ENCODE measurements around the gene CRADD. TPM values are rescaled to one million over a fixed set of nuclear protein-coding genes. Genes with fewer than 3 reads are reported as not detected.

CRADD gene
- total and polyA plus RNA-seq, 5 experiments from 2014 or later, result 9.9 to 13.7 (median 13.0) TPM

GRCh38 chr12:93759512-93760081 lies 82.4 kb downstream of the CRADD start:
- Mint-ChIP-seq H3K36me3 (peaks cover 0 to 5% (median 3%) of the 10 kb centered on the region in 3 donors), H3K4me1 (peaks cover 6 to 19% (median 16%) of the 10 kb centered on the region in 4 donors), H3K4me3 (peak overlapping the region in 1 of 10 donors; percentile 1), H3K9me3 (peaks cover 0 to 6% (median 0%) of the 10 kb centered on the region in 9 donors), H3K27ac (peak overlapping the region in 3 of 10 donors; percentile 12 to 51 (median 42)), H3K27me3 (no peaks in the 10 kb centered on the region)
- no peak for DNase-seq
- ATAC-seq, result no peak
- POLR2A ChIA-PET, result no interaction called here

DNA sequence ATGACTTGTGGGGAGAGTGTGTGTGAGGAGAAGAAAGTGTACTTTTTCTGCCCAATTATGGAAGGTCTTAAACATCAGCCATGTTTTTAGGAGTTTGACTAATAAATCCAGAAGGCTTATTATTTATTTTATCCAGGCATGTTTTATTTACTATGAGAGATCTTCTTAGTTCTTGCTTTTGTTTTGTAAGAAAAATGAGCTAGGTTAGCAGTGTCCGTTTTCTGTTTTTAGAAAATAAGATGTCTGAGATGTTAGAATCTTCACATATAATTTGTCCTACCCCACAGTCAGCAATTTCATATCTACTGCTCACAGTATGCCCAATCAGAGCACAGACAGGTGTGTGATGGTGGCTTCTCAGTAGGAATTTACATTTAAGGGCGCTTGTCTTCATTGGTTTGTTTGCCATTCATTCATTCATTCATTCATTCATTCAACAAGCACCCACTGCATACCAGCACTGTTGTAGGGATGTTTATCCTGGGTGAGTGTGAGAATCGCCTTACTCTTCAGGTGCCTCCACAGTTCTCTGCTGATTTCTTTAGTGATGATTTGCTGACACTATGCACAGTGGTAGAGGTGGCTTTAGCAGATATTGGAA lies 83.2 kb downstream of the CRADD start:
- no peak overlapping the region for H3K4me3 Mint-ChIP-seq
- no peaks in the 10 kb centered on the region for H3K9me3 Mint-ChIP-seq
- H3K27ac Mint-ChIP-seq, result peak overlapping the region in 2 of 10 donors; percentile 42 to 71
- H3K36me3 Mint-ChIP-seq, result peaks cover 0 to 2% (median 0%) of the 10 kb centered on the region in 3 donors
- ATAC-seq, result no peak
- no peak for DNase-seq
- peaks cover 6 to 19% (median 16%) of the 10 kb centered on the region in 4 donors for H3K4me1 Mint-ChIP-seq
- no peaks in the 10 kb centered on the region for H3K27me3 Mint-ChIP-seq
- POLR2A ChIA-PET, result interaction anchor here (0.6 kb wide), 1 partner anchor 800 kb away, joined by 5 read pairs; no protein-coding TSS in a partner anchor

DNA sequence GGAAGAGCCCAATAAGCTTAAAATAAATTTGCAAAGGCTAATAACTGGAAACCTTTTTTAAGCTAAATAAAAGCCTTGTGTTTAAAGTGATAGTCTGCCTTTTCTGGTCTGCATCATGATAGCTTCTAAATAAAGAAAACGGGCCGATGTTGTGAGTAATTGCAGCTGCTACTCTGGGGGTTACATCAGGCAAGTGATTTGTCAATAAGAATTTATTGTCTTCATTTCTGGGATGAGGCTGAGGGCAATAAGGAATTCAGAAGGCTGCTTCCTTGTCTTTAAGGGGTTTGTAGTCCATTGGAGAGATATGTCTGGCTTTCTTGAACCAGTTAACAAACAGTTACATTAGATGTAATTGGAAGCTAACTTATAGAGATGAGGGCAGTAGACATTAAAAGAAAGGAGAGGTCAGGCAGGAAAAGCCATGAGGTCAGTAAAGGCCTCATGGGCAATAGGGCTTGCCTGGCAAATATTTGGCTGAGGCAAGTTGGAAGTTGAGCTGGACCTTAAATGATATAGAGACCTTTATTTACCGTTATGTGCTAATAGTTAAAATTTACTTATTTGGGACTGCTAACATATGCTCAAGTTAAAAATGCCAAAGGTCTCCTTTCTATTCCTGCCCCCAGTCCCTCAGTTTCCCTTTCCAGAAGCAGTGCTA lies 85.0 kb downstream of the CRADD start:
- no peaks in the 10 kb centered on the region for H3K9me3 Mint-ChIP-seq
- DNase-seq (no peak), ATAC-seq (no peak)
- peaks cover 14 to 29% (median 18%) of the 10 kb centered on the region in 4 donors for H3K4me1 Mint-ChIP-seq
- H3K27me3 Mint-ChIP-seq, result no peaks in the 10 kb centered on the region
- POLR2A ChIA-PET, result no interaction called here
- no peak overlapping the region for H3K27ac Mint-ChIP-seq
- no peak overlapping the region for H3K4me3 Mint-ChIP-seq
- peaks cover 0 to 2% (median 0%) of the 10 kb centered on the region in 3 donors for H3K36me3 Mint-ChIP-seq

GRCh38 chr12:93762912-93763553 lies 85.9 kb downstream of the CRADD start:
- peak overlapping the region in 3 of 10 donors; percentile 50 to 71 (median 67) for H3K27ac Mint-ChIP-seq
- ATAC-seq, result no peak
- peaks cover 16 to 34% (median 21%) of the 10 kb centered on the region in 4 donors for H3K4me1 Mint-ChIP-seq
- H3K36me3 Mint-ChIP-seq, result peaks cover 0 to 2% (median 0%) of the 10 kb centered on the region in 3 donors
- DNase-seq, result no peak
- H3K4me3 Mint-ChIP-seq, result no peak overlapping the region
- no peaks in the 10 kb centered on the region for H3K9me3 Mint-ChIP-seq
- H3K27me3 Mint-ChIP-seq, result no peaks in the 10 kb centered on the region
- POLR2A ChIA-PET, result no interaction called here

- DNase-seq (no peak), ATAC-seq (no peak)
- no peak overlapping the region for H3K4me3 Mint-ChIP-seq
- H3K27ac Mint-ChIP-seq, result peak overlapping the region in 1 of 10 donors; percentile 67
- peaks cover 16 to 40% (median 21%) of the 10 kb centered on the region in 4 donors for H3K4me1 Mint-ChIP-seq
- POLR2A ChIA-PET, result no interaction called here
- peaks cover 0 to 2% (median 0%) of the 10 kb centered on the region in 3 donors for H3K36me3 Mint-ChIP-seq
- H3K27me3 Mint-ChIP-seq, result no peaks in the 10 kb centered on the region
- H3K9me3 Mint-ChIP-seq, result no peaks in the 10 kb centered on the region
Observed at GRCh38 chr12:93763746-93764147, 86.6 kb downstream of the CRADD start.

DNA sequence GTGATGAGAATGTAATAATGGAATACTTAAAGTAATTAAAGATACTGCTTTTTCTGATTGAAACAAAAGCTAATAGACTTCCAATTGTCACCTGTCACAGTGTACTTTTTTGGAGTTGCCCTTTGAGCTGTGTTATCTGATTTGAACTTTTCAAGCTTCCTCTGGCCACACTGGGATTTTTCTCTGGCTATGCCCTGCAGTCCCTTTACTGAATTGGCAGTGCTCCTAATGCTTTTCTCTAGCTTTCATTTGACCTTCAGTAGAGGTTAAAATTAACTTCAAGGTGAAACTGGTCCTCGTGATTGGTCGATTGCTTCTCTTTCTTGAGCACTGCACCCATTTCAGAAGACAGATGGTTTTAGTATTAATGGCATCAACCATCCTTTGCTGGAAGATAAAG lies 89.2 kb downstream of the CRADD start:
- Mint-ChIP-seq H3K36me3 (peaks cover 0 to 5% (median 0%) of the 10 kb centered on the region in 3 donors), H3K9me3 (peaks cover 0 to 2% (median 0%) of the 10 kb centered on the region in 9 donors), H3K27me3 (no peaks in the 10 kb centered on the region), H3K4me3 (no peak overlapping the region), H3K27ac (peak overlapping the region in 2 of 10 donors; percentile 1 to 23), H3K4me1 (peaks cover 11 to 31% (median 15%) of the 10 kb centered on the region in 4 donors)
- DNase-seq (no peak), ATAC-seq (no peak)
- POLR2A ChIA-PET, result no interaction called here

DNA sequence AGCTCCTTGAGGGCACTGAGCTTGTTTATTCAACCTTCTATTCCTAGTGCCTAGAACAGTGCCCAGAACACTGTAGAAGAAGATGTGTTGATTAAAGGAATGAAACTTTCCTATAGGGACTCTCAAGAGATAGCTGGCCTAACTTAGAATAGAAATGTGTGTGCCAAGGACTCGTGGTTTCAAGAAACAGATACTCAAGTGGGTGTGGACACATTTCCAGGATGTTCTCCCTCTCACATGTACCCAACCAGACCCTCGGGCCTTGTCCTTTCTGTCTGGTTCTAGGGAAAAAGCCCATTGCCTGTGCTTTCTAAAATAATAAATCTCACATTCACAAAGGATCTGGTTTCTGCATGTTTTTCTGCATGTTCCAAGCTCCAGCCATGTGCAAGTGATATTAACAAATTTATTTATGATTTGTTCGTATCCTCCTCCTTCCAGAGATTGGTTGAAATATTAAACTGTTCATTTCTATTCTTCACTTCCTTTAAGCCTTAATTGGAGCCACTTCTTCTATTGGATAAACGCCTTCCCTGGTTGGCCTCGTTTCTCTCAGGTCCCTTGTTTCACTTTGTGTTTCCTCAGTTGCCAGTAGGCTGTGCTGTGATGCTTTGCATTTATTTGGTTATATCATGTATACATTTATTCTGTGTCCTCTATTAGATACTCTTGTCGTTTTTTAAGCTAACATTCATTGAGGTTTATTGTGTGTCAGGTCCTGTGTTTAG lies 89.8 kb downstream of the CRADD start:
- peaks cover 0 to 2% (median 0%) of the 10 kb centered on the region in 9 donors for H3K9me3 Mint-ChIP-seq
- no peak overlapping the region for H3K4me3 Mint-ChIP-seq
- POLR2A ChIA-PET, result interaction anchor here (0.6 kb wide), 2 partner anchors 94 to 154 kb away, joined by 3 read pairs; no protein-coding TSS in a partner anchor
- no peaks in the 10 kb centered on the region for H3K27me3 Mint-ChIP-seq
- peaks cover 8 to 35% (median 15%) of the 10 kb centered on the region in 4 donors for H3K4me1 Mint-ChIP-seq
- DNase-seq, result peak in 6 of 10 donors; percentile 4 to 41 (median 14)
- peaks cover 0 to 5% (median 0%) of the 10 kb centered on the region in 3 donors for H3K36me3 Mint-ChIP-seq
- ATAC-seq, result peak; percentile 42 to 67
- H3K27ac Mint-ChIP-seq, result peak overlapping the region in 5 of 10 donors; percentile 2 to 49 (median 8)

DNA sequence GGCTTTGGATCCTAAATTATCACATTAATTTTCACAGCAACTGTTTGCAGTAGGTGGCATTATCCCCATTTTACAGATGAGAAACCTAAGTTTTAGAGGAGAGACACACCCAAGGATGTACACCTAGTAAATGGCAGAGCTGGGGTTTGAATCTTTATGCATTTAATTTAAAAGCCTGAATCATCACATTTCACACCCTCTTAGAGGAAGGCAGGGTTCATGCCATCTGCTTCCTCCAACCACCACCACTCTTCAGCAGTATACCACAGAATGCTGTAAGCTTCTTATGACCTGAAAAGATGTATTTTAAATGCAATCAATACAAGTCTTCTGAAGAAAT lies 90.3 kb downstream of the CRADD start:
- Mint-ChIP-seq H3K27ac (peak overlapping the region in 3 of 10 donors; percentile 2 to 49 (median 4)), H3K4me1 (peaks cover 8 to 40% (median 19%) of the 10 kb centered on the region in 4 donors), H3K36me3 (peaks cover 0 to 5% (median 0%) of the 10 kb centered on the region in 3 donors), H3K4me3 (no peak overlapping the region), H3K27me3 (no peaks in the 10 kb centered on the region), H3K9me3 (peaks cover 0 to 2% (median 0%) of the 10 kb centered on the region in 9 donors)
- DNase-seq, result no peak
- ATAC-seq, result no peak
- POLR2A ChIA-PET, result interaction anchor here (0.6 kb wide), 2 partner anchors 95 to 154 kb away, joined by 3 read pairs; no protein-coding TSS in a partner anchor

DNA sequence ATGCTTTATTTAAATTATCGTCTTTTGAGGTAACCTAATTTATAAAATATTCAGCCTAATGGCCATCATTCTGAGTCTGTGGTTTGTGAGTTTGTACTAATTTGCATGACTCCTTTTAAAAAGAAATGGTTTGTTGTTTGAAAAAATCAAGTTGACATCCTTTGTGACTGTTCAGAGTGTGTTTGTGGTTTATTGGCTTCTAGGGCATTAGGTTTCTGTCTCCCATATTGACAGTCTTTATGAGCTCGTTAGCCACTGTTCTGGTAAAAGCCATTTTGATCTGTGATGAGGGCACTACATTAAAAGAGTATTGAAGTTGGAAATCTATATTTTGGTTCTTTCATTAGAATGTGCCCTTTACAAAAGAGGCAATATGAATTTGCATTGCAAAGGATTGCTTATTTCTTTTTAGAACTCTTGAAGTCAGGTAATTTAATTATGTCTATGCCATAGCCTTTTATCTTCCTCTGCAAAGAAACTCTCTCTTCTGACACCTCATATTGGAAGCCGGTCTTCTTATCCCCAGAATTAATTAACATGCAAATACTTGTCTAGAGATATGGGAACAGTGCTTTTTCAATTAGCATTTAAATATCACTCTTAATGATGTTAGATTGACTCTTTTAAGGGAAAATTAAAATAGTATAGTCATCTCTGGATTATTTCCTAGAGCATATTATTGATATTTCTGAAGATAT lies 95.0 kb downstream of the CRADD start:
- POLR2A ChIA-PET, result no interaction called here
- no peaks in the 10 kb centered on the region for H3K27me3 Mint-ChIP-seq
- H3K36me3 Mint-ChIP-seq, result peaks cover 4 to 11% (median 5%) of the 10 kb centered on the region in 3 donors
- ATAC-seq, result no peak
- peaks cover 0 to 5% (median 0%) of the 10 kb centered on the region in 9 donors for H3K9me3 Mint-ChIP-seq
- H3K4me3 Mint-ChIP-seq, result no peak overlapping the region
- peak overlapping the region in 1 of 10 donors; percentile 34 for H3K27ac Mint-ChIP-seq
- DNase-seq, result no peak
- H3K4me1 Mint-ChIP-seq, result peaks cover 11 to 43% (median 18%) of the 10 kb centered on the region in 4 donors

DNA sequence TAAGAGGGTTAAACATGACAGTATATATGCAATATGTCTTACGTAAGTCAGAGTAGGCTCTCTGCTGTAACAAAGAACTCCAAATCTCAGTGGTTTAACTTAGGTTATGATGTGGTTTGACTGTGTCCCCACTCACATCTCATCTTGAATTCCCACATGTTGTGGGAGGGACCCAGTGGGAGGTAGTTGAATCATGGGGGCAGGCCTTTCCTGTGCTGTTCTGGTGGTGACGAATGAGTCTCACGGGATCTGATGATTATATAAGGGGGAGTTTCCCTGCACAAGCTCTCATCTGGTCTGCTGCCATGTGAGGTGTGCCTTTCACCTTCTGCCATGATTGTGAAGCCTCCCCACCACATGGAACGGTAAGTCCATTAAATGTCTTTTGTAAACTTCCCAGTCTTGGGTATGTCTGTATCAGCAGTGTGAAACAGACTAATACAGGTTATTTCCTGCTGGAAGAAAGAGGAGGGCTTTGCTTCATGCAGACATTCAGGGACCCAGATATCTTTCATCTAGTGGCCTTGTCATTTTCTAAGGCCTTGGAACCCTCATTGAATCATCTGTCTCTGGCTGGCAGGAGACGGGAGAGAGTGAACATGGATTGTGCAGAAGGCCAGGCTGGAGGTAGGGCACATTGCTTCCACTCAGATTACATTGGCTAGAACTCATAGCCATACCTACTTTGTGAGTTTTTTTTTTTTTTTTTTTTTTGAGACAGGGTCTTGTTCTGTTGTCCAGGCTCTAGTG lies 96.1 kb downstream of the CRADD start:
- Mint-ChIP-seq H3K4me1 (peaks cover 8 to 32% (median 13%) of the 10 kb centered on the region in 4 donors), H3K27me3 (no peaks in the 10 kb centered on the region), H3K36me3 (peaks cover 4 to 11% (median 5%) of the 10 kb centered on the region in 3 donors), H3K27ac (peak overlapping the region in 5 of 10 donors; percentile 17 to 85 (median 51)), H3K9me3 (peaks cover 0 to 5% (median 0%) of the 10 kb centered on the region in 9 donors), H3K4me3 (peak overlapping the region in 1 of 10 donors; percentile 8)
- POLR2A ChIA-PET, result no interaction called here
- ATAC-seq (peak; percentile 30 to 74), DNase-seq (peak in 4 of 10 donors; percentile 10 to 22 (median 16))

DNA sequence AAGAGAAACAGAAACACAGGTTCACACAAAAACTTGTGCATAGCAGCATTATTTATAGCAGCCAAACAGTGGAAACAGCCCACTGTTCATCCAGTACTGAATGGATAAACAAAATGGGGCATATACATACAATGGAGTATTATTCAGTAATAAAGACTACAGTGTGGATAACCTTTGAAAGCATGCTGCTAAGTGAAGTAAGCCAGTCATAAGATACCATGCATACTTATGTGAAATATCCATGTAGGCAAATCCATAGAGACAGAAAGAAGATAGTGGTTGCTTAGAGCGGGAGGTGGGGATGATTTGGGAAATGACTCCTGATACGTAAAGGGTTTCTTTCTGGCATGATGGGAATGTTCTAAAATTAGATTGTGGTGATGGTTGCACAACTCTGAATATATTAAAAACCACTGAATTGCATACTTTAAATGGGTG lies 99.4 kb downstream of the CRADD start:
- no peak for DNase-seq
- H3K36me3 Mint-ChIP-seq, result peaks cover 4 to 8% (median 5%) of the 10 kb centered on the region in 3 donors
- no peak for ATAC-seq
- peaks cover 0 to 5% (median 0%) of the 10 kb centered on the region in 9 donors for H3K9me3 Mint-ChIP-seq
- no peak overlapping the region for H3K4me3 Mint-ChIP-seq
- peaks cover 11 to 37% (median 18%) of the 10 kb centered on the region in 4 donors for H3K4me1 Mint-ChIP-seq
- peak overlapping the region in 2 of 10 donors; percentile 4 to 21 for H3K27ac Mint-ChIP-seq
- H3K27me3 Mint-ChIP-seq, result no peaks in the 10 kb centered on the region
- POLR2A ChIA-PET, result no interaction called here
